ENCODE results near the gene SLCO4A1.

SLCO4A1 gene

GRCh38 chr20:62689861-62690260, 47.6 kb downstream of the SLCO4A1 start:
- no peak for DNase-seq

- DNase-seq, result no peak
These were observed 48.0 kb downstream of the SLCO4A1 start for GRCh38 chr20:62690261-62690820.

- DNase-seq, result no peak
These were observed 49.2 kb downstream of the SLCO4A1 start for GRCh38 chr20:62691487-62691886.

- DNase-seq, result no peak
These were observed 49.9 kb downstream of the SLCO4A1 start for GRCh38 chr20:62692176-62692575.

DNA sequence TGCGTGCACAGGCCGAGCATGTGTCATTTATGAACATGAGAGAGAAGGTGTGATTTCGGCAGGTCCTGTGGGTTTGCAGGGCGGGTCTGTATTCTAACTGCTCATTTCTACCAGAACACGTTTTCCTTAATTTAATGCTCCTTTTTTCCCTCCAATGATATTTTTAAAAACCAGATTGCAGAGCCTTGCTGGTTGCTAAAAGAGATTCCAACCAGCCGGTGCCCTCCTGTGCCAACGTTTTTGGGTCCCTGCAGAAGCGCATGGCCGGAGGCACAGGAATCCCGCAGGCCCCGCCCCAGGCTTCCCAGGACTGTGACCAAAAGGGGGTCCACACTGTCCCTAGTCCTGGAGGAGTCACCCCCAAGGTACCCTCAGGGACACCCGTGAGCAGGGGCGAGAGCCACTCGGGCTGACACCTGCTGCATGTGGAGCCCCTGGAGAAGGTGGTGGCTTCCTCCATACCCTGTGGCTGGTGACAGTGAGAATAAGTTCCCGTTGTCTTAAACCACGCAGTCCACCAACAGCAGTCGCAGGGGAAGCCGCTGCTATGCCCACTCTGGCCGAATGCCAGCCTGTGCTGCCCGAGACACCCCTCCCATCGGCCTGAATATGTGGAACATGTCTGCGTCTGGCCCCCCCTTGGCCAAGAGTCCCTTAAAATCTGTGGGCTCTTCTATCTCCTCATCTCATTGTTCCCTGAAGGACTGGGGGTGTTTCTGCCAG, 50.7 kb downstream of the SLCO4A1 start:
- DNase-seq, result no peak

DNA sequence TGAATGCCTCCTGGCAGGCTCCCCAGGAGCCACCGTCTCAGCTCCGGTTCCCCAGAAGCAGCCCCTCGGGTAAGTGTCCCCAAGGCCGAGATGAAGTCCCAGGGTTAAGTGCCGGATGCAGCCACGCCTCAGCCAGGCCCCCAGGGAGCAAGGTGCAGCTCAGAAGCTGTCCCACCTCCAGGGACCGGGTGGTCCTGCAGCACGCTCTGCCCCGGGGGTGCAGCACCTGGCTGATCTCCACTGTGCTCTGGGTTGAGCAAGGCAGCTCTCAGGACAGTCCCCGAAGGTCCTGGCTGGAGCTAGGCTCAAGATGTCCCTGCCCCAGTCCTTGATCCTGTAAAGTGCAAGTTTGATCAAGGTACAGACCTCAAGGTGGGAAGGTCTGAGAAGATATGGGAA, 51.2 kb downstream of the SLCO4A1 start:
- DNase-seq, result no peak

DNA sequence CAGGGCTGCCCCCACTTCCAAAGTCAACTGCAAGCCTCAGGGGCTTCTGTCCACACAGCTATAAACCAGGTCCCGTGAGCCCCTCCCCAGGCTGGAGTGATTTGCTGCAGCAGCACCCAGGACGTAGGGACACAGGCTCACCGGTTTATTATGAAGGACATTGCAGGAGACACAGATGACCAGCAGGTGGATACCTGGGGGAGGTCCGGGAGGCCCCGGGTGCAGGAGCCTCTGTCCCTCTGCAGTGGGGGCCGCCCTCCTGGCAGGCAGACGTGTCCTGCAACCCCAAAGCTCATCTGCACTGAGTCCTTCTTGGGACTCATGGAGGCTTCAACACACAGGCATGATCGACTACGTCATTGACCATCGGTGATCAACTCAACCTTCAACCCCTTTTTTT, 51.8 kb downstream of the SLCO4A1 start:
- no peak for DNase-seq

DNA sequence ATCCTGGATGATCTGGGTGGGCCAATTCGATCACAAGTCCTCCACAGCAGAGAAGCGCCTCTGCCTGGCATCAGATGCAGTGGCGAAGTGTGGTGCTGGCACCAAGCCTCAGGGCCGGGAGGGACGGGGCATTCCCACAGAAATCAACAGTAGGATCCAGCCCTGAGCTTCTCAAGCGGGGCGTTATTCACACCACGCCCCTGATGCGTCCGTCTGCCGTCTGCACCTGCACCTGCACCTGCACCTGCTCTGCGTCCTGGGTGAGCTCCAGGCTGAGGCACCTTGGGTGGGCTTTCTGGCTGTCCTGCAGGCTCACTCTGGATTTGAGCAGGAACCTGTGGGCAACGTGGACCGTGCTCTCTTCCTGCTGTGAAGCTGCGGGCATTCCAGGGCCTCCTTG, 52.6 kb downstream of the SLCO4A1 start:
- peak; percentile 74 for DNase-seq

DNA sequence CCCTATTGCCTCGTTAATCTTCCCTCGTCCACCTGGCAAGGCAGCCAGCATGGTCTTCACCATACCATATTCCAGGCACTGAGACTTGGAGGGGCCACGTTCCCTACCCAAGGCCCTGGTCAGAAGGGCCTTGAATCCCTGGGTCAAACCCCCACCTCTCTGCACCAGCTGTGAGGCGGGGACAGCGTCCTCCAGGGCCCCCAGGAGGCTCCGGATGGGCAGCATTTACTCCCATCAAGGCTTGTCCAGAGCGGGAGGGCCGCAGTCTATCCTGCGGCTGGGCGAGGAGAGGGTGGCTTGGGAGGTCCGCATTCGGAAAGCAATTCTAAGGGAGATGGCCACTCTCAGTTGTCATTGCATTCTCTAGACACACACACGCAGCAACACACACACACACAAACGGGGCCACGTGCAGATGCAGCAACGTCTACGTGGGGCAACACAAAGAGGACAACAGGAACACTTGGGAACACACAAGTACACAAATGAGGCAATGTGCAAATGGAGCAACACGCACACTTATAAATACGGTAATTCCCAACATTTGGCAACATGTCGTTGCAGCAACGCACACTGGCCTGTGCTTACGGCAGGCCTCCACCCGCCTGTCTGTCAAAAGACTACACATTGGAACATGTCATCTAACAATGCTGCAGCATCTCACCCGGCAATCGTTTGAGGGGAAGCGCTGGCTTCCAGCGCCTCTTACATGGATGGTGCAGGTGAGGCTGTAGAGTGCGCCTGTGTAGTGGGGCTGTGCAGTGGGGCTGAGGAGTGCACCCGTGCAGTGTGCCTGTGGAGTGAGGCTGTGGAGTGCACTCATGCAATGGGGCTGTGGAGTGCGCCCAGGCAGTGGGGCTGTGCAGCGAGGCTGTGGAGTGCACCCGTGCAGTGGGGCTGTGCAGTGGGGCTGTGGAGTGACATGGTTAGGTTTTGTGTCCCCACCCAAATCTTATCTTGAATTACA, 53.4 kb downstream of the SLCO4A1 start:
- no peak for DNase-seq

- peak; percentile 31 for DNase-seq
These were observed 54.2 kb downstream of the SLCO4A1 start for GRCh38 chr20:62696434-62696957.

DNA sequence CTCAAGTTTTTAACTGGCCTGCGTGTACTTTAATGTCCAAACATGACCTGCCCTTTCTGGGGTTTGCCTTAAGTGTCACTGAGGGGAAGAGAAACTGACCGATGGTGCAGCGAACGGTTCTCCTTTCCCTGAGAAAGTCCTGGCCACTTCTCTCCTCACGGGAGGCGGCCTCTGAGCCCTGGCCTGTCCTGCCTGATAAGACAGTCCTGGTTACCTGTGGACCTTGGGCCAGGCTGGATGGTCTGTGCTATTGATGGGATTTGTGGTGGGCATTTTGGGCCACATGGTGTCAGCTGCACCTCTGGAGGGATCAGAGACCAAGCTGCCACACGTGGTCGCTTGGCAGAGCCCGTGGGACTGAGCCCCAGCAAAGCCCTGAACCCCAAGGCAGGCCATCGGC, 54.7 kb downstream of the SLCO4A1 start:
- no peak for DNase-seq

GRCh38 chr20:62697468-62697912, 55.2 kb downstream of the SLCO4A1 start:
- peak; percentile 39 for DNase-seq

DNA sequence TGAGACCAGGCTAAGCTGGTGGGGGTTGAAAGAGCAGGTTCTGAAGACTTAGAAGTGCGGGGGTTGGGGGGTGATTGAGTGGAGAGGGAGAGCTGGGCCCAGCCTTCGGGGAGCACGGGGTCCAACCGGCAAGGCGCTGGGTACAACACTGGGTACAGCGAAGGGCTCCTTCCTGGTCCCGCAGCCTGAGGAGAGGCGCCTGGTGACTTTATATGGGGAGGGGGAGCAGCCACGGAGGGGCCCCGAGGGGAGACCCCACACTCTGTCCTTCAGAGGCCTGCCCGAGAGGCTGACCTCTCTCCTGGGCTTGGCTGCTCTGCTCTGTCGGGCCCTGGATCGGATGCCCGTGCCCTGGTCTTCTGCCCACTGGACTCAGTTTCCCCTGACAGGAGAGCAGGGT, 55.9 kb downstream of the SLCO4A1 start:
- no peak for DNase-seq

GRCh38 chr20:62699296-62699695, 57.0 kb downstream of the SLCO4A1 start:
- DNase-seq, result no peak

DNA sequence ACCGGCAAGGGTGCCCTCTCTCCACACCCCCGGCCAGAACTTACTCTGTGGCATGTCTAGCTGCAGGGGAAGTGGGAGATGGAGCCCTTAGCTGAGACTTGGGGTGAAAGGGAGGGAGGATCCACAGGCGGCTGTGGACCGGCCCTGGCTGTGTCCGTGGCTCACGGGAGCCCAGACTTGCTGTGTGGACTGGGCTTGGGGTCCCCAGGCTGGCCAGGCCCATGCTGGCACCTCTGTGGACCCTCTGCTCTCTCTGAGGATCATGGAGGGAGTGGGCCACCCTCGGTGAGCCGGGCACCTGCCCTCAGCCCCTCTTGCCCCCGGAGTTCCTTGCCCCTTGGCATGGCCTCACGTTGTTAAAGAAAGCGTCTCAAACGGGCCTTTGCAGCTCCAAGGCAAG, 57.4 kb downstream of the SLCO4A1 start:
- DNase-seq, result no peak

GRCh38 chr20:62700261-62700930, 58.1 kb downstream of the SLCO4A1 start:
- no peak for DNase-seq

DNA sequence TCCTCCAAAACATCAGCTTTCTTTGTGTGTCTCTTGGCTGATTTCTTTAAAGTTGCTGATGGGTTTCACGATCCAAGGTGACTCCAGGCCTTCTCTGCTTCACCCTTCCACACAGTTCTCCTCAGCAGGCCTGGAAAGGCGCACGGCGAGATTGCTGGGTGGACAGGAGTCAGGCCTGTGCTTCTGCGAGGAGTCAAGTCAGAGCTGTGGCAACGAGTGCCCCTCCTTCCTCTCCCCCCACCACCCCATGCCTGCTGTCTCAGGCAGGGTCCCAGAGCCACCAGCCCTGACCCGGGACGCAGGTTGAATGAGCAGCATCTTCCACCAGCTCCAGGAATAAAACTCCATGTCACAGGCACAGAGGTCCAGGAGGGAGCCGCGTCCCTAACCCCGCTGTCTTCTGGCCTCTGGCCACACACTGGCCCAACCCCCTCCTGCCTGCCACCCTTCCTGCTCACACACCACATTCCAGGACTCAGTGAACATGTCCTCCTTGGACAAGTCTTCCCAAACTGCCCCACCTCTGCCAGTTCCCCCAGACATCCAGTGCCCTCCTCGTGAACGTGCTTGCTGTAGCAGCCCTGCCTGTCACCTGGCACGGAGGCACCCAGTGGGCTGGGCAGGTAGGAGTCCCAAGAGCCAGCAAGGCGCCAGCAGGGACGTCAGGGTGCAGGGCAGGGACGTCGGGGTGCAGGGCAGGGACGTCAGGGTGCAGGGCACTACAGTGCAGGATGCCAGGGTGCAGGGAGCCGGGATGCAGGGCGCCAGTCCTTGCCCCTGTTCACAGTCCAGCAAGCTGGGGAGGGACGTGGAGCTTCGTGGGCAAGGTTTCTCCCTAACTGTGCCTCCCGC, 59.1 kb downstream of the SLCO4A1 start:
- DNase-seq, result no peak

DNA sequence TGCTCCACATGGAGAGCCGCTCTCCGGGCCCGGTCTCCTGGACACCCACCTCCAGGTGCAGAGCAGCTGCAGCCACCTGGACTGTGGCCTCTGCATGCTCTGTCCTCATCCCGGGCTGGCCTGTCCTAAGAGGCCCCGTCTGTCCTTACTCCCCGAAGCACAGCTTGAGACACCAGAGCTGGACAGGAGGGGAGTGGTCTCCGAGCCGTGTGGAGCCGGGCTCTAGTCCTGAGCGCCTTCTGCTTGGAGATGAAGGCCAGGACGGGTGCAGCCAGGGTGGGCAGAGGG, 59.7 kb downstream of the SLCO4A1 start:
- DNase-seq, result no peak

- DNase-seq, result peak; percentile 78
These were observed 60.9 kb downstream of the SLCO4A1 start for GRCh38 chr20:62702895-62703852.

DNA sequence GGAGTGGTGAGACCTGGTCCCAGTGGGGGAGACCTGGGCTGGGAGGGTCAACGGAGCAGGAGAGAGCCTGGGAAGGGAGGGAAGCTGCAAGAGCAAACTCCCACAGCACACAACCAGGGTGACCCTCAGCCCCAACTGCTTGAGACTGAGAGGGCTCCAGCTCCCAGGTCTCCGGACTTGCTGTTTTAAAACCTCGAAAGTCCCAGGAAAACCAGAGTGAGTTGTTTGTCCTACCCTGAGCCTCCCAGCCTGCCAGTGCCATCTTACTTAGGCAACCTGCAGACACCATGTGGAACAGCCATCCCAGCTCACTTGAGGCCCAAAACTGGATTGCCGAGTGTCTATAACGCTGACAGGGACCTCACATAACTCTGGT, 61.5 kb downstream of the SLCO4A1 start:
- DNase-seq, result no peak

Measured in NCI-H345 (cell line).